HepG2 (cell line): ENCODE results near the gene ALDH2.

ENCODE experiments used
- POLR2A ChIP-seq, 2 experiments: IDR thresholded peaks; 2 replicates each; pipeline ENCODE4 v1.6.1; 2011; ENCODE audit warnings: low read depth in 2 of 2, low read length in 2 of 2, mild to moderate bottlenecking in 1 of 2, moderate library complexity in 1 of 2; ENCODE audit not compliant: insufficient read depth in 1 of 2
- TAF1 ChIP-seq: sonication (generic); formaldehyde crosslinking; IDR thresholded peaks from 2 replicates; pipeline ENCODE4 v1.4.0; 2020; ENCODE audit warnings: missing genetic modification reagents
- ZNF839 ChIP-seq: sonication (generic); formaldehyde crosslinking; IDR thresholded peaks from 2 replicates; pipeline ENCODE4 v1.4.0; 2020; ENCODE audit warnings: missing genetic modification reagents, mild to moderate bottlenecking, borderline replicate concordance
- TF ChIP-seq, protein P1 (sequence below): sonication (generic); formaldehyde crosslinking; IDR thresholded peaks from 2 replicates; pipeline ENCODE4 v1.8.1; 2023; ENCODE audit warnings: missing genetic modification reagents, inconsistent platforms, borderline replicate concordance

- TF ChIP-seq, protein P1, sequence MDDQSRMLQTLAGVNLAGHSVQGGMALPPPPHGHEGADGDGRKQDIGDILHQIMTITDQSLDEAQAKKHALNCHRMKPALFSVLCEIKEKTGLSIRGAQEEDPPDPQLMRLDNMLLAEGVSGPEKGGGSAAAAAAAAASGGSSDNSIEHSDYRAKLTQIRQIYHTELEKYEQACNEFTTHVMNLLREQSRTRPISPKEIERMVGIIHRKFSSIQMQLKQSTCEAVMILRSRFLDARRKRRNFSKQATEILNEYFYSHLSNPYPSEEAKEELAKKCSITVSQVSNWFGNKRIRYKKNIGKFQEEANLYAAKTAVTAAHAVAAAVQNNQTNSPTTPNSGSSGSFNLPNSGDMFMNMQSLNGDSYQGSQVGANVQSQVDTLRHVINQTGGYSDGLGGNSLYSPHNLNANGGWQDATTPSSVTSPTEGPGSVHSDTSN (CRISPR knock-in tag) = no peak
- no peak for TF ChIP-seq POLR2A (IDR thresholded peaks at IDR 0.05; ENCODE audit: insufficient read depth in 1 of 2, low read depth in 2 of 2, low read length in 2 of 2)
- no peak for TF ChIP-seq TAF1 (CRISPR knock-in tag)
- TF ChIP-seq ZNF839 (CRISPR knock-in tag) = no peak
Observed at GRCh38 chr12:111747333-111747732, 19.4 kb upstream of the ALDH2 start.
